Retinal pigment epithelial cell (primary cell): ENCODE results near the gene TMEM181.
A peak's percentile ranks its signal among the peaks of the same experiment; 100 is the strongest.
"Not testable (repeated sequence)": the region's sequence is repeated elsewhere in the genome, so short reads cannot be mapped to it uniquely, and the experiment has no call there.

ENCODE experiments used
- DNase-seq: peaks from one replicate; pipeline ENCODE4 v3.0.0-alpha.2; 2010; ENCODE audit warnings: low read depth
- H3K4me3 ChIP-seq: 2 replicates; pipeline ENCODE4 v1.5.1; 2011; ENCODE audit warnings: mild to moderate bottlenecking, low read length, control low read depth, moderate library complexity
- CTCF ChIP-seq: conservative IDR thresholded peaks from 2 replicates; pipeline ENCODE4 v1.5.1; 2011; ENCODE audit warnings: low read depth, low read length, control low read depth, inconsistent platforms

The TMEM181 gene

GRCh38 chr6:158518191-158519127 lies 41.4 kb upstream of the TMEM181 start:
- peak overlapping the region; percentile 31 for H3K4me3 ChIP-seq
- no peak for DNase-seq
- TF ChIP-seq CTCF = peak; percentile 74

GRCh38 chr6:158519300-158519699 lies 40.6 kb upstream of the TMEM181 start:
- no peak for DNase-seq
- H3K4me3 ChIP-seq = no peak overlapping the region
- TF ChIP-seq CTCF = no peak

- H3K4me3 ChIP-seq = no peak overlapping the region
- DNase-seq = no peak
- TF ChIP-seq CTCF = no peak
Observed at GRCh38 chr6:158519761-158520160, 40.1 kb upstream of the TMEM181 start.

GRCh38 chr6:158520975-158521374 lies 38.9 kb upstream of the TMEM181 start:
- not testable (repeated sequence) for H3K4me3 ChIP-seq, DNase-seq

- no peak for TF ChIP-seq CTCF
- no peak for DNase-seq
- H3K4me3 ChIP-seq = no peak overlapping the region
Observed at GRCh38 chr6:158521759-158522158, 38.1 kb upstream of the TMEM181 start.

- H3K4me3 ChIP-seq = no peak overlapping the region
- no peak for DNase-seq
- TF ChIP-seq CTCF = no peak
Observed at GRCh38 chr6:158522616-158523015, 37.3 kb upstream of the TMEM181 start.

- no peak for TF ChIP-seq CTCF
- no peak overlapping the region for H3K4me3 ChIP-seq
- DNase-seq = no peak
Observed at GRCh38 chr6:158524311-158524710, 35.6 kb upstream of the TMEM181 start.

- DNase-seq, H3K4me3 ChIP-seq: not testable (repeated sequence)
Observed at GRCh38 chr6:158527858-158528257, 32.0 kb upstream of the TMEM181 start.
